ENCODE measurements around the gene HPGD. TPM values are rescaled to one million over a fixed set of nuclear protein-coding genes. Genes with fewer than 3 reads are reported as not detected.

The HPGD gene
- total and polyA plus RNA-seq, 9 of the 15 experiments (the other 6 are each of a cell fraction or from before 2014, with no cell fraction given): 2.3 to 8.6 (median 4.8) TPM

DNA sequence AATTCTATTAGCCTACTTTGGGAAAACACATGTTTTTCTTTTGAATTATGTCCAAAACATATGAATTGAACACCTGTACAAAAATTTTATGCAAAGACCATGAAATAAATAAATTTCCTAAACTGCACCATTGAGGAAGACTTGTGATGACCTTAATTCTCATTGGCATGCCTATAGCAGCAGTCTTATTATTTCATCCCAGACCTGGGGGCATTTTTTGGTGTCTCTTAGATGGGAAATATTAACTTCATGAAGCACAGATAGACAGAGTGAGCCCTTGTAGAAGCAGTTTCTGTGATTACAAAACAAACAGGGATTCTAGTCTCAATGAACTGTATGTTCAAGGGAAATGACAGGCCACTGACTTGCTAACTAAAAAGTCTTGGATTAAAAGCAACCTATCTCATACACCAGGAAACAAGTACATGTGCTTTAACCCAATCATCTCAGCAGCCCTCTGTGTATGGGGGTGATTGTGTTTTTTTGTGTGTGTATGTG, 32.0 kb upstream of the HPGD start:
- H3K9me3 ChIP-seq (replicated peaks; ENCODE audit: control insufficient read depth, insufficient read depth, low read depth, low read length): no peaks in the 10 kb centered on the region; the same call in 1 of the 2 replicates
- no peak overlapping the region for H3K4me2 ChIP-seq (ENCODE audit: insufficient read depth, low read length)
- H3K36me3 ChIP-seq (ENCODE audit: control insufficient read depth, insufficient read depth, low read length): no peaks in the 10 kb centered on the region
- DNase-seq (ENCODE audit: extremely low read depth in 1 of 4, low spot score in 3 of 4) (no peak), ATAC-seq (no peak), FAIRE-seq (no peak)
- H3K9me1 ChIP-seq (ENCODE audit: control insufficient read depth, insufficient read depth, low read length): no peaks in the 10 kb centered on the region
- no peak for TF ChIP-seq KLF16 (IDR thresholded peaks at IDR 0.05)
- TF ChIP-seq POLR2AphosphoS5 (IDR thresholded peaks at IDR 0.05; ENCODE audit: control insufficient read depth, insufficient read depth, low read depth, low read length): no peak
- TF ChIP-seq SMARCC2 (IDR thresholded peaks at IDR 0.05; ENCODE audit: low read depth): no peak
- TF ChIP-seq CAMTA2 (CRISPR knock-in tag; conservative IDR thresholded peaks at IDR 0.05): no peak
- no peak for TF ChIP-seq ZKSCAN3 (CRISPR knock-in tag; IDR thresholded peaks at IDR 0.05)
- TF ChIP-seq, protein P1, sequence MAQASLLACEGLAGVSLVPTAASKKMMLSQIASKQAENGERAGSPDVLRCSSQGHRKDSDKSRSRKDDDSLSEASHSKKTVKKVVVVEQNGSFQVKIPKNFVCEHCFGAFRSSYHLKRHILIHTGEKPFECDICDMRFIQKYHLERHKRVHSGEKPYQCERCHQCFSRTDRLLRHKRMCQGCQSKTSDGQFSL (CRISPR knock-in tag; IDR thresholded peaks at IDR 0.05): no peak
- TF ChIP-seq, protein P1 (tag; IDR thresholded peaks at IDR 0.05): no peak
- TF ChIP-seq, protein P2, sequence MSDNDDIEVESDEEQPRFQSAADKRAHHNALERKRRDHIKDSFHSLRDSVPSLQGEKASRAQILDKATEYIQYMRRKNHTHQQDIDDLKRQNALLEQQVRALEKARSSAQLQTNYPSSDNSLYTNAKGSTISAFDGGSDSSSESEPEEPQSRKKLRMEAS (CRISPR knock-in tag; IDR thresholded peaks at IDR 0.05): no peak
- H3K27ac ChIP-seq (ENCODE audit: extremely low read depth, low read depth, low read length): no peak overlapping the region
- no peaks in the 10 kb centered on the region for H3K27me3 ChIP-seq (ENCODE audit: control insufficient read depth in 2 of 2, insufficient read depth in 2 of 2, low read length in 2 of 2)
- H3K79me2 ChIP-seq (ENCODE audit: control insufficient read depth, insufficient read depth, low read length): no peaks in the 10 kb centered on the region
- intact Hi-C loops (cut with micrococcal nuclease) (no loop called here), in situ Hi-C loops (cut with MboI) (no loop called here)
- POLR2A ChIA-PET: no interaction called here
- CTCF ChIA-PET (ENCODE audit: low intra/inter-chr PET ratio): no interaction called here
- no peak overlapping the region for H2AFZ ChIP-seq (ENCODE audit: low read depth, low read length)
- BruUV-seq (replicated peaks): no TSS peak
- no peak overlapping the region for H3K4me3 ChIP-seq
- H4K20me1 ChIP-seq (replicated peaks; ENCODE audit: control insufficient read depth, insufficient read depth, low read length): no peaks in the 10 kb centered on the region
- H3K9ac ChIP-seq (ENCODE audit: insufficient read depth in 1 of 2, low read depth in 2 of 2, low read length in 2 of 2): no peak overlapping the region
- H3K4me1 ChIP-seq (replicated peaks in 1 of 2; ENCODE audit: control insufficient read depth in 2 of 2, insufficient read depth in 2 of 2, low read length in 2 of 2): no peaks in the 10 kb centered on the region
